ENCODE measurements around the gene LITAFD. TPM values are rescaled to one million over a fixed set of nuclear protein-coding genes. Genes with fewer than 3 reads are reported as not detected.
"Not testable (repeated sequence)": the region's sequence is repeated elsewhere in the genome, so short reads cannot be mapped to it uniquely, and the experiment has no call there.

LITAFD gene
- polyA plus RNA-seq, 1 experiment: not detected

DNA sequence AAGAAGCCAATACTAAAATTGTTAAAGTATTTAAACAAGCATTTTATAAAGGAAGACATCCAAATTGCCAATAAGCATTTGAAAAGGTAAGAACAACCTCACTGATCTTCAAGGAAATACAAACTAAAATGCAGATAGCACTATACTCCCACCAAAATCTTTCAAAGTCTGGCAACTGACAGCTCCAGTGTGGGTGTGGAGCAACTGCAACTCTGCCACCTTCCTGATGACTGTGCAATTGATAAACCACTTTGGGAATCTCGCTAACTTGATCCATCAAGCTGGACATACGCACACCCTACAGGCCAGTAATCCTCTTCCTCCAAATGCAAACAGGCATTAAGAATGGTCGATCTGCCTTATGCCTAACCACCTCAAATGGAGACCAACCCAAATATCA, 31.9 kb downstream of the LITAFD start:
- no peak for DNase-seq (ENCODE audit: low read depth, low spot score)
- H3K9me3 ChIP-seq (ENCODE audit: control insufficient read depth, insufficient read depth, low read length): no peaks in the 10 kb centered on the region
- H3K27ac ChIP-seq (ENCODE audit: low read depth, low read length): no peak overlapping the region
- H3K27me3 ChIP-seq (ENCODE audit: control insufficient read depth, insufficient read depth, low read length): no peaks in the 10 kb centered on the region
- ChIA-PET POLR2A (no interaction called here), CTCF (interaction anchor here (1.5 kb wide), 1 partner anchor 347 kb away, joined by 3 read pairs; no protein-coding TSS in a partner anchor)
- H3K4me3 ChIP-seq (ENCODE audit: low read depth, low read length): no peak overlapping the region
- TF ChIP-seq, protein P1, sequence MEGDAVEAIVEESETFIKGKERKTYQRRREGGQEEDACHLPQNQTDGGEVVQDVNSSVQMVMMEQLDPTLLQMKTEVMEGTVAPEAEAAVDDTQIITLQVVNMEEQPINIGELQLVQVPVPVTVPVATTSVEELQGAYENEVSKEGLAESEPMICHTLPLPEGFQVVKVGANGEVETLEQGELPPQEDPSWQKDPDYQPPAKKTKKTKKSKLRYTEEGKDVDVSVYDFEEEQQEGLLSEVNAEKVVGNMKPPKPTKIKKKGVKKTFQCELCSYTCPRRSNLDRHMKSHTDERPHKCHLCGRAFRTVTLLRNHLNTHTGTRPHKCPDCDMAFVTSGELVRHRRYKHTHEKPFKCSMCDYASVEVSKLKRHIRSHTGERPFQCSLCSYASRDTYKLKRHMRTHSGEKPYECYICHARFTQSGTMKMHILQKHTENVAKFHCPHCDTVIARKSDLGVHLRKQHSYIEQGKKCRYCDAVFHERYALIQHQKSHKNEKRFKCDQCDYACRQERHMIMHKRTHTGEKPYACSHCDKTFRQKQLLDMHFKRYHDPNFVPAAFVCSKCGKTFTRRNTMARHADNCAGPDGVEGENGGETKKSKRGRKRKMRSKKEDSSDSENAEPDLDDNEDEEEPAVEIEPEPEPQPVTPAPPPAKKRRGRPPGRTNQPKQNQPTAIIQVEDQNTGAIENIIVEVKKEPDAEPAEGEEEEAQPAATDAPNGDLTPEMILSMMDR (IDR thresholded peaks at IDR 0.05; ENCODE audit: low read depth, low read length): no peak

DNA sequence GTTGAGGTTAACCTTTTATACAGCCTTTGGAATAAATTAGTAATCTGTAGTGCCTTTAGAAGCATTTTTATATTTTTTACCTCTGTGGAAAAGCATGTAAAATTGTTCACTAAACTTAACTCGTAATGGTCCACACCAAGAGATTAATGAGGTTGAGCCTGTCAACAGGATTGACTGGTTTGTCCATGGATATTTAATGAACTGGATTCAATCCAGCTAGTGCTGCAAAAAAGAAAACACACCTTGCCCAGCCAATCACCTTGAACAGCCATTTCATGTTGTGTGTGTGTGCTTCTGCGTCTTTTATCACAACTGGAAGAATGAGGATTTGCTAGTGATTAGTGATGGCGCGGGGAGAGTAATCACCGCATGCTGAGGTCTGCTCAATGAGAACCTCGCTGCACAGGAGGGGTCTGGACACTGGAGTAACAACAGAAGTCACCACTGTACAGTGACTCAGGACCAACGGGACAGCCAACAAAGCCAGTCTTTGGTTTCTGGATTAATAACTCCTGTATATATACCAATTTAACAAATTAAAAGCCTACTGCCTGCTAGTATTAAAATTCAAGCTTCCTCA, 33.7 kb downstream of the LITAFD start:
- TF ChIP-seq, protein P1 (IDR thresholded peaks at IDR 0.05; ENCODE audit: low read depth, low read length): no peak
- ChIA-PET CTCF (interaction anchor here (1.2 kb wide), 1 partner anchor 93 kb away, joined by 4 read pairs; no protein-coding TSS in a partner anchor), POLR2A (no interaction called here)
- Histone ChIP-seq H3K9me3 (ENCODE audit: control insufficient read depth, insufficient read depth, low read length) (no peaks in the 10 kb centered on the region), H3K27me3 (ENCODE audit: control insufficient read depth, insufficient read depth, low read length) (no peaks in the 10 kb centered on the region), H3K4me3 (ENCODE audit: low read depth, low read length) (no peak overlapping the region), H3K27ac (ENCODE audit: low read depth, low read length) (no peak overlapping the region)
- DNase-seq (ENCODE audit: low read depth, low spot score): no peak

DNA sequence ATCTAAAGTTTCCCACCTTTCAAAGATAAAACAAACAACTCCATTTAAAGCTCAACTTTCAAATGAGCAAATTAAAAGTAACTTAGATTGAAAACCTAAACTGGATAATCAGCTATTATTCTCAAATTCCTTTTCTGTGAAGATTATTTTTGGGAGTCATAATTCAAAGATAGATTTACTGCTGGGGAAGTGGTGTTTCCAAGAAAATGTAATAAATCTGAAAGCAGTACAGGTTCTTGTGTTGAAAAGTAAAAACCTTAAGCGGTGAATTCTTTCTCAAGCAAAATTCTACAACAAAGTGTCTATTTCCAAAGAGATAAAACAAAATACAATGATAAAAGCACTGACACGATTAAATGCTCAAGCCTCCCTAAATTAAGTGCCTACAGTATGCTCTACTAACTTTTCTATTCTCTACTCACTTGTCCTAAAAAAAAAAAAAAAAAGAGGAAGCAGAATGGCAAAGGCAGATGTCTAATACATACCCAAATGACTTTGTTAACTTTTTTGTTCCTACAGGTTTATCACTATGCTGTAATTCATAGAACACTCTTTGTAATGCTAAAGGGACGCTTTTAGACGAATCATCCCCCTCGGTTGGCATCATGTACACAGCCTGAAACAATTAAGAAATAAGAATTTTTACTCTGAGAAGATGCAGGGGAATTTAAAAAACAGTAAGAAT, 34.5 kb downstream of the LITAFD start:
- Histone ChIP-seq H3K4me3 (ENCODE audit: low read depth, low read length) (no peak overlapping the region), H3K27me3 (ENCODE audit: control insufficient read depth, insufficient read depth, low read length) (no peaks in the 10 kb centered on the region), H3K9me3 (ENCODE audit: control insufficient read depth, insufficient read depth, low read length) (no peaks in the 10 kb centered on the region), H3K27ac (ENCODE audit: low read depth, low read length) (no peak overlapping the region)
- ChIA-PET POLR2A (no interaction called here), CTCF (interaction anchor here (0.7 to 1.2 kb wide), 2 partner anchors 92 to 123 kb away, joined by 4 read pairs; no protein-coding TSS in a partner anchor)
- TF ChIP-seq, protein P1 (IDR thresholded peaks at IDR 0.05; ENCODE audit: low read depth, low read length): no peak
- no peak for DNase-seq (ENCODE audit: low read depth, low spot score)

DNA sequence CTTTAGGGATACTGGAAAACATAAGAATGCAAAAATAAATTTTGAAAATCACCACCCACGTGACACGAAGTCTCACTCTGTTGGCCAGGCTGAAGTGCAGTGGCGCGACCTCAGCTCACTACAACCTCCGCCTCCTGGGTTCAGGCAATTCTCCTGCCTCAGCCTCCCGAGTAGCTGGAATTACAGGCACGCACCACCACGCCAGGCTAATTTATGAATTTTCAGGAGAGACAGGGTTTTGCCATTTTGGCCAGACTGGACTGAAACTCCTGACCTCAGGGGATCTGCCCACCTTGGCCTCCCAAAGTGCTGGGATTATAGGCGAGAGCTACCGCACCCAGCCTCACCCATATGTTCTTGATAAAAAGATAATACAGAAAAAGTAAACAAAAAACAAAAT, 35.2 kb downstream of the LITAFD start:
- H3K27me3 ChIP-seq (ENCODE audit: control insufficient read depth, insufficient read depth, low read length); H3K9me3 ChIP-seq (ENCODE audit: control insufficient read depth, insufficient read depth, low read length); H3K27ac ChIP-seq (ENCODE audit: low read depth, low read length); POLR2A ChIA-PET; H3K4me3 ChIP-seq (ENCODE audit: low read depth, low read length); DNase-seq (ENCODE audit: low read depth, low spot score): not testable (repeated sequence)
- CTCF ChIA-PET: interaction anchor here (2.3 kb wide), 1 partner anchor 91 kb away, joined by 8 read pairs; no protein-coding TSS in a partner anchor

DNA sequence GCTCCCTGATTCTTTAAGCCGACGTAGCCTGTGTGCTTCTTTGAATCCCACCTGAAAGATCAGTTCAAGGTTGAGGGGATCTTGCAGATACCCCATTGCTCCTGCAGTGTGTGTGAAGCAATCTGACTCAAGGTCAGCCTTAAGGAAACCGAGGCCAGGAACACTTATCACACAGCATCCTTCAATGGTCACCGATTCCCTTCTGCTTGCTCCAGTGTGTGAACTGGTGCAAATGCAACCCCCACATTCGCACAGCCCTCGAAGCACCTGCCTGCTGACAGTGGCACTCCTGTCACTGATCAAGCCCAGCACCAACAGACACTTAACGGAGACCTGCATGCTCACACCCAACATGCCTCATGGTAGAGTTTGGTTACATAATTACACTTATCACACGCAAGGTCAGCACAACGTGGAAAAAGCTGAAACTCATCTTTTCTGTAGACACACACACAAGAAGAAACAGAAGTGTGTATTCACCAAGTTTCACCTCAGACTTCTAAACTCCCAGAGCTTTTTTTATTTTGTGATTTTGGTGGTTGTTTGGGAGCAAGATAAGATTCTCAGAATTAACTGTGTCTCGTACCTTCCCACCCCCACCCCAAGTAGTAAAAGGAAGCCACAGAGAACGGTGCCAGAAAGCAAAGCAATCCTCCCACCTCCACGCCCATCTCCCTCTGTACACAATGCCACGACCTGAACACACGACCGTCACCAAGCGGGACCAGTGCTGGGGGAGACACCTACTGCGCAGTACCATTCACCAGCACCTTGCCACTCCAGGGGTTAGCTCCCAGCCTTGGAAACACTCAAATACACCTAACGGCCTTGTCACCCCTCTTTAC, 37.2 kb downstream of the LITAFD start:
- CTCF ChIA-PET: interaction anchor here (2.3 kb wide), 1 partner anchor 89 kb away, joined by 8 read pairs; no protein-coding TSS in a partner anchor
- DNase-seq (ENCODE audit: low read depth, low spot score): no peak
- POLR2A ChIA-PET: no interaction called here

More for the DNA sequence above, 37.2 kb downstream of the LITAFD start:
- Histone ChIP-seq H3K9me3 (ENCODE audit: control insufficient read depth, insufficient read depth, low read length) (no peaks in the 10 kb centered on the region), H3K27ac (ENCODE audit: low read depth, low read length) (no peak overlapping the region), H3K27me3 (ENCODE audit: control insufficient read depth, insufficient read depth, low read length) (no peaks in the 10 kb centered on the region), H3K4me3 (ENCODE audit: low read depth, low read length) (no peak overlapping the region)
- TF ChIP-seq, protein P1 (IDR thresholded peaks at IDR 0.05; ENCODE audit: low read depth, low read length): no peak
